Effector CD8-positive, alpha-beta T cell (primary cell): ENCODE measurements around the gene PLPPR1.

Experiments used
- DNase-seq: peaks from one replicate; lab custom pipeline; 2025; lab: John Stamatoyannopoulos, UW

Gene PLPPR1

GRCh38 chr9:101209670-101210069 lies 181.1 kb downstream of the PLPPR1 start:
- no peak for DNase-seq

- no peak for DNase-seq
These were observed 184.1 kb downstream of the PLPPR1 start for GRCh38 chr9:101212661-101213060.

- no peak for DNase-seq
These were observed 190.5 kb downstream of the PLPPR1 start for GRCh38 chr9:101219030-101219429.

GRCh38 chr9:101220341-101220740 lies 191.8 kb downstream of the PLPPR1 start:
- DNase-seq, result no peak

GRCh38 chr9:101225271-101225670 lies 196.7 kb downstream of the PLPPR1 start:
- DNase-seq, result no peak

- no peak for DNase-seq
These were observed 197.6 kb downstream of the PLPPR1 start for GRCh38 chr9:101226161-101226560.

- DNase-seq, result no peak
These were observed 198.3 kb downstream of the PLPPR1 start for GRCh38 chr9:101226803-101227202.

GRCh38 chr9:101229606-101230005 lies 201.1 kb downstream of the PLPPR1 start:
- no peak for DNase-seq

- no peak for DNase-seq
These were observed 204.0 kb downstream of the PLPPR1 start for GRCh38 chr9:101232405-101232977.

GRCh38 chr9:101235105-101235866 lies 206.8 kb downstream of the PLPPR1 start:
- DNase-seq, result no peak

- no peak for DNase-seq
These were observed 214.1 kb downstream of the PLPPR1 start for GRCh38 chr9:101242651-101243050.

GRCh38 chr9:101246691-101247090 lies 218.2 kb downstream of the PLPPR1 start:
- no peak for DNase-seq

- DNase-seq, result no peak
These were observed 218.8 kb downstream of the PLPPR1 start for GRCh38 chr9:101247297-101247696.

GRCh38 chr9:101254733-101255433 lies 226.4 kb downstream of the PLPPR1 start:
- no peak for DNase-seq

GRCh38 chr9:101264727-101265126 lies 236.2 kb downstream of the PLPPR1 start:
- DNase-seq, result no peak

- DNase-seq, result no peak
These were observed 236.7 kb downstream of the PLPPR1 start for GRCh38 chr9:101265261-101265660.

- DNase-seq, result no peak
These were observed 239.9 kb downstream of the PLPPR1 start for GRCh38 chr9:101268426-101268825.

GRCh38 chr9:101269591-101270283 lies 241.2 kb downstream of the PLPPR1 start:
- no peak for DNase-seq

GRCh38 chr9:101270302-101270701 lies 241.8 kb downstream of the PLPPR1 start:
- DNase-seq, result no peak

GRCh38 chr9:101271102-101271501 lies 242.6 kb downstream of the PLPPR1 start:
- DNase-seq, result no peak

GRCh38 chr9:101274971-101275768 lies 246.6 kb downstream of the PLPPR1 start:
- DNase-seq, result no peak
